Measurements from ENCODE around the gene ITPKB.

The ITPKB gene

DNA sequence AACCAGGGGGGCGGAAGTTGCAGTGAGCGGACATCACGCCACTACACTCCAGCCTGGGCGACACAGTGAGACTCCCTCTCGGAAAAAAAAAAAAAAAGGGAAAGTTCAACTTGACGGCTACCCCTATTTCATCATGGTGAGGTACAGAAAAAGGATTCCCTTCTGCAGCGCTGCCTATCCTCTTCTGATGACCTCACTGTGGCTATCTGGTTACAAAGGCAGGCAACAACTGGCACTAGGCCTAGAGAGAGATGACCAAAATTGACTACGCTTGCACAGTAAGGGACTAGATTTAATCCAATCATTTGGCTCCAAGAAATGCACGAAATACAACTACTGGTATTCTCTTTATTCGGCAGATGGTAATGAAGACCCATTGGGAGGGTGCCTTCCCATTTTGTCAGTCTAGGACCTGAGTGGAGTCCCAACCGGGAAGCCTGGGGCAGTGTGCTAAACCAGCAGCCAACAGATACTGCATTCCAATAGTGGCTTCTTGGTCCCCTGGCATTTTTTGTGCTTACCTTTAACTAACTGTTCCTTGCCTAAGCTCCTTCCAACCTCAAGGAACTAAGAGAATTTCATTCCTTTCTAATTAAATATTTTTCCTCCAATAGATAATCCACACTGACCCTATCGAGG is 36.6 kb downstream of the ITPKB start:
- Histone ChIP-seq H3K9me3 (replicated peaks; ENCODE audit: insufficient read depth, low read length) (no peaks in the 10 kb centered on the region), H3K27ac (ENCODE audit: low read length) (no peak overlapping the region), H3K27me3 (replicated peaks; ENCODE audit: insufficient read depth, low read length) (no peaks in the 10 kb centered on the region), H3K79me2 (ENCODE audit: low read length) (peaks cover 79% of the 10 kb centered on the region), H3K4me2 (ENCODE audit: low read depth, low read length) (peak overlapping the region; percentile 86), H2AFZ (ENCODE audit: low read length) (no peak overlapping the region; the same call in 1 of the 2 replicates), H3K4me1 (ENCODE audit: low read length) (peaks cover 4% of the 10 kb centered on the region; the same call in 1 of the 2 replicates), H3K9ac (ENCODE audit: low read length) (peak overlapping the region; percentile 79; the same call in 1 of the 2 replicates), H3K4me3 (ENCODE audit: low read length) (peak overlapping the region; percentile 72; the same call in 1 of the 2 replicates), H3F3A (ENCODE audit: insufficient read depth, low read length) (peaks cover 6% of the 10 kb centered on the region), H4K20me1 (ENCODE audit: insufficient read depth, low read length) (no peaks in the 10 kb centered on the region), H3K9me2 (replicated peaks; ENCODE audit: insufficient read depth, low read length) (no peaks in the 10 kb centered on the region), H3K36me3 (replicated peaks; ENCODE audit: insufficient read depth, low read length) (no peaks in the 10 kb centered on the region)
- no peak for DNase-seq
- no peak for TF ChIP-seq EZH2 (optimal IDR thresholded peaks at IDR 0.05; ENCODE audit: low read depth, low read length)
- no peak for TF ChIP-seq EZH2phosphoT487 (IDR thresholded peaks at IDR 0.05; ENCODE audit: low read length)
- TF ChIP-seq, protein P1, sequence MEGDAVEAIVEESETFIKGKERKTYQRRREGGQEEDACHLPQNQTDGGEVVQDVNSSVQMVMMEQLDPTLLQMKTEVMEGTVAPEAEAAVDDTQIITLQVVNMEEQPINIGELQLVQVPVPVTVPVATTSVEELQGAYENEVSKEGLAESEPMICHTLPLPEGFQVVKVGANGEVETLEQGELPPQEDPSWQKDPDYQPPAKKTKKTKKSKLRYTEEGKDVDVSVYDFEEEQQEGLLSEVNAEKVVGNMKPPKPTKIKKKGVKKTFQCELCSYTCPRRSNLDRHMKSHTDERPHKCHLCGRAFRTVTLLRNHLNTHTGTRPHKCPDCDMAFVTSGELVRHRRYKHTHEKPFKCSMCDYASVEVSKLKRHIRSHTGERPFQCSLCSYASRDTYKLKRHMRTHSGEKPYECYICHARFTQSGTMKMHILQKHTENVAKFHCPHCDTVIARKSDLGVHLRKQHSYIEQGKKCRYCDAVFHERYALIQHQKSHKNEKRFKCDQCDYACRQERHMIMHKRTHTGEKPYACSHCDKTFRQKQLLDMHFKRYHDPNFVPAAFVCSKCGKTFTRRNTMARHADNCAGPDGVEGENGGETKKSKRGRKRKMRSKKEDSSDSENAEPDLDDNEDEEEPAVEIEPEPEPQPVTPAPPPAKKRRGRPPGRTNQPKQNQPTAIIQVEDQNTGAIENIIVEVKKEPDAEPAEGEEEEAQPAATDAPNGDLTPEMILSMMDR (IDR thresholded peaks at IDR 0.05; ENCODE audit: low read length), result no peak

DNA sequence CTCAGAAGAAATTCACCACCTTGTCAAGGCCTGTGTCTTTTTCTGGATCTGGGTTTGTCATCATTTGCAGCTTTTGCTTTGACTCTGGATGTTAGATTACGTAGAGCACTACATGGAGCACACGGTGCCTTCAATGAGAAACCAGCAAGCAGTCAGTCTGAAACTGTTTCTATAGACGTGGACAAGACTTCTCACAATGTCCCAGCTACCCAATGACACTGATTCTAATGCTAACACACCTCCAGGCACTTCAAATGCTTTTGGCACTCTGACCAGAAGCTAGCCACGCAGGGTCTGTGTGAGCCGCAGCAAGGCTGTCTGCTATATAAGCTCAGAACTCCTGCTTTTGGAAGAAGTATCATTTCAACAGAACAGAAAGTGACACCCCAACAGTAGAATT is 38.2 kb downstream of the ITPKB start:
- H3K4me3 ChIP-seq (ENCODE audit: low read length), result no peak overlapping the region
- H3K9me3 ChIP-seq (replicated peaks; ENCODE audit: insufficient read depth, low read length), result no peaks in the 10 kb centered on the region
- H4K20me1 ChIP-seq (ENCODE audit: insufficient read depth, low read length), result no peaks in the 10 kb centered on the region
- no peak overlapping the region for H3K9ac ChIP-seq (ENCODE audit: low read length)
- no peak for DNase-seq
- peaks cover 82% of the 10 kb centered on the region for H3K79me2 ChIP-seq (ENCODE audit: low read length)
- TF ChIP-seq EZH2 (optimal IDR thresholded peaks at IDR 0.05; ENCODE audit: low read depth, low read length) (no peak), EZH2phosphoT487 (IDR thresholded peaks at IDR 0.05; ENCODE audit: low read length) (no peak)
- TF ChIP-seq, protein P1 (IDR thresholded peaks at IDR 0.05; ENCODE audit: low read length), result no peak
- H3K27me3 ChIP-seq (replicated peaks; ENCODE audit: insufficient read depth, low read length), result no peaks in the 10 kb centered on the region
- H3K4me1 ChIP-seq (ENCODE audit: low read length), result peaks cover 4% of the 10 kb centered on the region; the same call in 1 of the 2 replicates
- no peaks in the 10 kb centered on the region for H3K9me2 ChIP-seq (replicated peaks; ENCODE audit: insufficient read depth, low read length)
- H3F3A ChIP-seq (ENCODE audit: insufficient read depth, low read length), result peaks cover 6% of the 10 kb centered on the region
- H3K36me3 ChIP-seq (replicated peaks; ENCODE audit: insufficient read depth, low read length), result no peaks in the 10 kb centered on the region
- no peak overlapping the region for H2AFZ ChIP-seq (ENCODE audit: low read length)
- no peak overlapping the region for H3K27ac ChIP-seq (ENCODE audit: low read length)
- H3K4me2 ChIP-seq (ENCODE audit: low read depth, low read length), result no peak overlapping the region

DNA sequence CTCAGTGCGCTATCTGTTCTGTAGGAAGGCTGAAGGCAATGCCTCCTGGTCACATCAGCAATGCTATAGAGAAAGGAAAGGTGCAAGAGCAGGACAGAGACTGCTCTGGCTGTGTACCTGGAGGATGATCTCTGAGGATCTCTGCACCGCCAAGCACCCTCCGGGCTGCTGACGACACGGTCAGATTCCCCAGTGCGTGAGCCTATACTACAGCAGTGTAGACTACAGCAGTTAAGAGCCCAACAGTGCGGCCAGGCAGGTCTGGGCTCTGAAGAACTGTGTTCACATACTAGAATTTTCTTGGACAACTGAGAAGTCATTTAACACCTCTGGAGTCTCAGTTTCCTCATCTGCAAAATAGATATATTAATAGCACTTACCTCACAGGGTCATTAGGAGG is 39.9 kb downstream of the ITPKB start:
- no peaks in the 10 kb centered on the region for H3K9me2 ChIP-seq (replicated peaks; ENCODE audit: insufficient read depth, low read length)
- no peaks in the 10 kb centered on the region for H3F3A ChIP-seq (ENCODE audit: insufficient read depth, low read length)
- no peaks in the 10 kb centered on the region for H4K20me1 ChIP-seq (ENCODE audit: insufficient read depth, low read length)
- no peaks in the 10 kb centered on the region for H3K27me3 ChIP-seq (replicated peaks; ENCODE audit: insufficient read depth, low read length)
- H3K9ac ChIP-seq (ENCODE audit: low read length), result no peak overlapping the region
- no peaks in the 10 kb centered on the region for H3K9me3 ChIP-seq (replicated peaks; ENCODE audit: insufficient read depth, low read length)
- H3K79me2 ChIP-seq (ENCODE audit: low read length), result peaks cover 78% of the 10 kb centered on the region
- no peak for DNase-seq
- H3K36me3 ChIP-seq (replicated peaks; ENCODE audit: insufficient read depth, low read length), result no peaks in the 10 kb centered on the region
- no peak overlapping the region for H2AFZ ChIP-seq (ENCODE audit: low read length)
- H3K4me2 ChIP-seq (ENCODE audit: low read depth, low read length), result no peak overlapping the region
- no peak for TF ChIP-seq EZH2phosphoT487 (IDR thresholded peaks at IDR 0.05; ENCODE audit: low read length)
- TF ChIP-seq, protein P1 (IDR thresholded peaks at IDR 0.05; ENCODE audit: low read length), result no peak
- TF ChIP-seq EZH2 (optimal IDR thresholded peaks at IDR 0.05; ENCODE audit: low read depth, low read length), result no peak
- H3K4me1 ChIP-seq (ENCODE audit: low read length), result peaks cover 4% of the 10 kb centered on the region; the same call in 1 of the 2 replicates
- no peak overlapping the region for H3K4me3 ChIP-seq (ENCODE audit: low read length)
- H3K27ac ChIP-seq (ENCODE audit: low read length), result no peak overlapping the region

All from MM.1S (cell line).